ENCODE data around the gene BOD1. TPM values are rescaled to one million over a fixed set of nuclear protein-coding genes. Genes with fewer than 3 reads are reported as not detected.

BOD1 gene
- total RNA-seq, 1 donor from 2014 or later, result 34.1 TPM

DNA sequence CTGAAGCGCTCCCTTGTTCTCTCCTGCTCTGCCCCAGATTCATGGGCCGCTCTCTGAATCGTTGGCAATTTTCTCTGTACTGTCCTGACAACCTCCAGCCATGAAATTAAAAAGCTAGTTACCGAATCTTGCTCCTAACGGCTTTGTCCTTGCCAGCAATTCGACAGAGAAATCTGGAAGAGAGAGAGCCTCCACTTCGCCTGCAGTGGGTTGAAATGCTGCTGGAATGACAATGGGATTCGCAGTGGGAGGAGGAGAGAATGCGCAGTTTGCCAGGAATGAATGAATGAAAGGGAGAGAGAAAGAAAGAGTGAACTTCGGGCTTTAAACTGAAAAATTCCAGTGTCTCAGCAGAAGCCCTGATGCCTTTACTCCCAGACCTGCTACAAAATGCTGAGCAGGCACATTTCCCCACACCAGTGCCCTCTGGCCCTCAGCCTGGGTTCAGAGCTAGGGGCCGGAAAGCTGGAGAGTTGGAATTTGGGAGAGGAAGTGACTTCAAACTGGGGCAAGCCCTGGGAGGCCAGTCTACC lies 11.5 kb upstream of the BOD1 start:
- no peak for DNase-seq (ENCODE audit: extremely low spot score in 2 of 2)
- H3K27ac ChIP-seq, result no peak overlapping the region
- TF ChIP-seq POLR2AphosphoS5 (IDR thresholded peaks at IDR 0.05; ENCODE audit: insufficient read depth in 1 of 2, low read depth in 1 of 2) (no peak), POLR2A (IDR thresholded peaks at IDR 0.05) (no peak)
- TF ChIP-seq, protein P1, sequence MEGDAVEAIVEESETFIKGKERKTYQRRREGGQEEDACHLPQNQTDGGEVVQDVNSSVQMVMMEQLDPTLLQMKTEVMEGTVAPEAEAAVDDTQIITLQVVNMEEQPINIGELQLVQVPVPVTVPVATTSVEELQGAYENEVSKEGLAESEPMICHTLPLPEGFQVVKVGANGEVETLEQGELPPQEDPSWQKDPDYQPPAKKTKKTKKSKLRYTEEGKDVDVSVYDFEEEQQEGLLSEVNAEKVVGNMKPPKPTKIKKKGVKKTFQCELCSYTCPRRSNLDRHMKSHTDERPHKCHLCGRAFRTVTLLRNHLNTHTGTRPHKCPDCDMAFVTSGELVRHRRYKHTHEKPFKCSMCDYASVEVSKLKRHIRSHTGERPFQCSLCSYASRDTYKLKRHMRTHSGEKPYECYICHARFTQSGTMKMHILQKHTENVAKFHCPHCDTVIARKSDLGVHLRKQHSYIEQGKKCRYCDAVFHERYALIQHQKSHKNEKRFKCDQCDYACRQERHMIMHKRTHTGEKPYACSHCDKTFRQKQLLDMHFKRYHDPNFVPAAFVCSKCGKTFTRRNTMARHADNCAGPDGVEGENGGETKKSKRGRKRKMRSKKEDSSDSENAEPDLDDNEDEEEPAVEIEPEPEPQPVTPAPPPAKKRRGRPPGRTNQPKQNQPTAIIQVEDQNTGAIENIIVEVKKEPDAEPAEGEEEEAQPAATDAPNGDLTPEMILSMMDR (IDR thresholded peaks at IDR 0.05), result no peak
- H3K36me3 ChIP-seq, result no peaks in the 10 kb centered on the region
- intact Hi-C loops (cut with DNase I), result no loop called here
- H3K4me3 ChIP-seq, result no peak overlapping the region
- H3K27me3 ChIP-seq, result no peaks in the 10 kb centered on the region
- H3K9me3 ChIP-seq, result no peaks in the 10 kb centered on the region
- no peaks in the 10 kb centered on the region for H3K4me1 ChIP-seq

DNA sequence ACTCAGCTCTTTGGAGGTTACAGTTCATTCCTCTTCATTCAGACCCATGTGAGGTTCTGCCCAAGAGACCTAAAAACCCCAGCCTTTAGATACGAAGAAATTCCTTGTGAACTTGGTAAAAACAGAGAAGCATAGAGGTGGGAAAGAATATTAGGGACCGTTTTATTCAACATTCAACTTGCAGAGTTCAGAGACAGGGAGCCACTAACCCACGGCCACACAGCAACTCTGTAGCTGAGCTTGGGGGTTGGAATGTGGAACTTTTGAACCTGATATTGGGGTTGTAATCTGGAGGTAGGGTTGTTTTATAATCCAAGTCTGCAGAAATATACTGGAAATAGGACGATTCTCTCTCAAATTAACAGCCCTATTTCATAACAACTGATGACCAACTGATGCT lies 10.8 kb upstream of the BOD1 start:
- Histone ChIP-seq H3K27ac (no peak overlapping the region), H3K27me3 (no peaks in the 10 kb centered on the region), H3K4me3 (no peak overlapping the region), H3K4me1 (no peaks in the 10 kb centered on the region), H3K36me3 (no peaks in the 10 kb centered on the region), H3K9me3 (no peaks in the 10 kb centered on the region)
- no peak for DNase-seq (ENCODE audit: extremely low spot score in 2 of 2)
- TF ChIP-seq, protein P1 (IDR thresholded peaks at IDR 0.05), result no peak
- intact Hi-C loops (cut with DNase I), result no loop called here

DNA sequence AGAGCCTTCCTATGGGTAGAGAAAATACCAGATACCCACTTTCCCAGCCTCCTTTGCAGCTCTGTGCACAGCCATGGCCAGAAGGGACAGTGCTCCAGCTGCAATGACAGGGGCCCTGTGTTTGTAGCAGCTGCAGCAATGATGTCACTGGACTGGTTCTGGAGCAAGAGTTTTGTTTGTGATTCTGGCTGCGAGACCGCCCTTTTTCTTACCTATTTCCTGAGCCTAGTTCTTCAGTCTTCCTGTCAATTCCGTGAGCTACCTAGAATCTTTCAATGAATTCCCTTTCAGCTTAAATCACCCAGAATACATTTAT lies 10.0 kb upstream of the BOD1 start:
- TF ChIP-seq POLR2AphosphoS5 (IDR thresholded peaks at IDR 0.05; ENCODE audit: insufficient read depth in 1 of 2, low read depth in 1 of 2), result no peak
- TF ChIP-seq, protein P1 (IDR thresholded peaks at IDR 0.05), result no peak
- TF ChIP-seq POLR2A (IDR thresholded peaks at IDR 0.05), result no peak
- no peaks in the 10 kb centered on the region for H3K27me3 ChIP-seq
- no peak overlapping the region for H3K27ac ChIP-seq
- intact Hi-C loops (cut with DNase I), result no loop called here
- no peak overlapping the region for H3K4me3 ChIP-seq
- H3K9me3 ChIP-seq, result no peaks in the 10 kb centered on the region
- no peak for DNase-seq (ENCODE audit: extremely low spot score in 2 of 2)
- no peaks in the 10 kb centered on the region for H3K4me1 ChIP-seq
- no peaks in the 10 kb centered on the region for H3K36me3 ChIP-seq

DNA sequence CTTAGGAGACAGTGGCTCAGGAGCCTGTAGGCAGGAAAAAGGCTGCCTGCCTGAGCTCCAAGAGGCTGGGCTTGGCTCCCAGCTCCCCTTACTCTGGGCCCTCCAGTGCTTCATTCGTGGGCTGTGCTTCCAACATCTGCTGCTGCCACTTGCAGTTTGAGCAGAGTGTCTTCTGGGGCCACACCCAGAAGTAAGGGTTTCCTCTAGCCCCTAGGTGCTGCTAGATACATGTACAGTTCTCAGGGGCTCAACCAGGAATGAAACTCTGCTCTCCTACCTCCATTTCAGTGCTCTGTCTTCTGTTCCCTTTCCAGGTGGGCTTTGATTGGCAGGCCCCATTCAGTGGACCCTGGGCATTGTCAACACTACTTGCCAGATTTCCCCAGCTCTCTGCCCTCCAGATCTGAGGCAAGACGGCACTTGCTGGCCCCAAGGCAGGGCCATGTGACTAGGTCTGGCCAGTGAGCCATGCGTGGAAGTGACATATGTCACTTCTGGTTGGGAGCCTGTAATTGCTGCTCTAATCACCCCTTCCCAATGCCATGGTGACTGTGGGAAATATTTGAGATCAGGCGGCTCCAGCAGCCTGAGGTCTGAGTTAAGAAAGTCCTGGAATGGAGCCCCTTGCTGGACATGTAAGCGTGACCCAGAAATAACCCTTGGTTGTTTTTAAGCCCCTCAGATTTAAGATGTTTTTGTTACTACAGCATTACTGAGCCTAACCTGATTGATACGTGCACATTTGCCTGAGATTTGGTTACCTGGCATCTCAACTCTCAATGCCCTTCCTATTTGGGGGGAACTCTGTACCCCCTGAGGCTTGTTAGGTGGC lies 9.4 kb upstream of the BOD1 start:
- Histone ChIP-seq H3K9me3 (no peaks in the 10 kb centered on the region), H3K4me3 (no peak overlapping the region), H3K36me3 (no peaks in the 10 kb centered on the region), H3K27ac (no peak overlapping the region), H3K4me1 (no peaks in the 10 kb centered on the region), H3K27me3 (no peaks in the 10 kb centered on the region)
- TF ChIP-seq, protein P1 (IDR thresholded peaks at IDR 0.05), result no peak
- TF ChIP-seq POLR2A (IDR thresholded peaks at IDR 0.05) (no peak), POLR2AphosphoS5 (IDR thresholded peaks at IDR 0.05; ENCODE audit: insufficient read depth in 1 of 2, low read depth in 1 of 2) (no peak)
- DNase-seq (ENCODE audit: extremely low spot score in 2 of 2), result no peak
- intact Hi-C loops (cut with DNase I), result no loop called here

DNA sequence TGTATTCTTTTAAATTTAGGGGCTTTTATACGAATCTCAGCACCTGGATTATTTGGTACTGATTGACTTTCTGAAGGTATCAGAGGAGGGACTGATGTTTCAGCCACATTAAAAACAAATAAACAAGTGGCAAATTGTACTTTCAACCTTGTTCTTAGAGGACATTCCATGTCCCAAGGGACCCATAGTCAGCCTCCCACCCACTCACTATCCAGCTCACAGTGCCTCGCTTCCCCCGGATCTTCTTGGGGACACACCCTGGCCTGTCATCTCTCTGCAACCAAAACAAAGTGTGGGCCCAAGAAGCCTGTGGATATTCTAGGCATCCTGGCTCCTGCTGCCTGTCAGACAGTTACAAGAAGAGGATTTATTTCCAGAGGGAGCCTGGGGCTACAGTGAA lies 8.8 kb upstream of the BOD1 start:
- no peaks in the 10 kb centered on the region for H3K9me3 ChIP-seq
- H3K36me3 ChIP-seq, result no peaks in the 10 kb centered on the region
- H3K4me3 ChIP-seq, result no peak overlapping the region
- intact Hi-C loops (cut with DNase I), result no loop called here
- H3K27me3 ChIP-seq, result no peaks in the 10 kb centered on the region
- DNase-seq (ENCODE audit: extremely low spot score in 2 of 2), result no peak
- H3K4me1 ChIP-seq, result no peaks in the 10 kb centered on the region
- TF ChIP-seq, protein P1 (IDR thresholded peaks at IDR 0.05), result no peak
- TF ChIP-seq POLR2AphosphoS5 (IDR thresholded peaks at IDR 0.05; ENCODE audit: insufficient read depth in 1 of 2, low read depth in 1 of 2) (no peak), POLR2A (IDR thresholded peaks at IDR 0.05) (no peak)
- H3K27ac ChIP-seq, result no peak overlapping the region

All from vagina (tissue), 2 donors.